Upper lobe of left lung (tissue), 6 donors: ENCODE data around the gene PAPPA. TPM values are rescaled to one million over a fixed set of nuclear protein-coding genes. Genes with fewer than 3 reads are reported as not detected.

Source experiments
- ATAC-seq, 2 donors: fragments of 200-7000 bp; cut with Tn5 transposase; one replicate each; pipeline ENCODE4 v1.9.1; 2022; ENCODE audit warnings: mild to moderate bottlenecking in 2 of 2, moderate library complexity in 2 of 2; ENCODE audit not compliant: low FRiP score in 2 of 2
- DNase-seq, 2 donors: peaks; one replicate each; pipeline ENCODE4 v3.0.0-alpha.2; 2019 to 2020
- H3K27ac ChIP-seq, 4 donors: fragments of 200-600 bp; sonication (generic); one replicate each; pipeline ENCODE4 v1.5.1; 2016 to 2019
- H3K27me3 ChIP-seq, 4 donors: fragments of 200-600 bp; sonication (generic); one replicate each; pipeline ENCODE4 v1.5.1; 2017 to 2019
- H3K36me3 ChIP-seq, 4 donors: fragments of 200-600 bp; sonication (generic); one replicate each; pipeline ENCODE4 v1.5.1; 2016 to 2019
- H3K4me1 ChIP-seq, 4 donors: fragments of 200-600 bp; sonication (generic); one replicate each; pipeline ENCODE4 v1.5.1; 2018 to 2019
- H3K4me3 ChIP-seq, 4 donors: fragments of 200-600 bp; sonication (generic); one replicate each; pipeline ENCODE4 v1.5.1; 2017 to 2019; ENCODE audit warnings: mild to moderate bottlenecking in 2 of 4, moderate library complexity in 1 of 4
- H3K9me3 ChIP-seq, 4 donors: fragments of 200-600 bp; sonication (generic); one replicate each; pipeline ENCODE4 v1.5.1; 2018 to 2019
- EP300 ChIP-seq, 4 donors: sonication (generic); formaldehyde crosslinking; IDR thresholded peaks; one replicate each; pipeline ENCODE4 v1.5.1; 2017; ENCODE audit warnings: antibody characterized with exemption in 4 of 4, control low read depth in 2 of 4
- POLR2A ChIP-seq, 4 donors: fragments of 450-650 bp; IDR thresholded peaks; one replicate each; pipeline ENCODE4 v1.5.1; 2016 to 2017; ENCODE audit warnings: antibody characterized with exemption in 4 of 4, mild to moderate bottlenecking in 2 of 4
- POLR2AphosphoS5 ChIP-seq, 2 donors: sonication (generic); formaldehyde crosslinking; IDR thresholded peaks; one replicate each; pipeline ENCODE4 v1.5.1; 2017; ENCODE audit warnings: antibody characterized with exemption in 2 of 2
- WGBS, 2 donors: methylation state at CpG; one replicate each; pipeline ENCODE4 v1.1.5; 2017 to 2018; 5-methylcytosine and 5-hydroxymethylcytosine counted together
- total RNA-seq, 6 donors: library from RNA; depleted of rRNA in 4 of 6; stranded (reverse); fragments of >200 nt in 4 of 6; gene quantifications; one replicate each; pipeline versions ENCODE4 v1.1.0 to v1.2.1, GENCODE V29; 2016 to 2021
- TF ChIP-seq, protein P1 (sequence below), 6 experiments: fragments of 450-650 bp in 4 of 6; fragments of 200-600 bp in 2 of 6; sonication (generic) in 2 of 6; IDR thresholded peaks; one replicate each; pipeline ENCODE4 v1.5.1; 2016 to 2019; ENCODE audit warnings: antibody characterized with exemption in 6 of 6
- donor health status: DM: no; HTN: no; CAD: no; lungs with moderate emphysema.
- donor health status: DM: no; HTN: yes; CAD: no; lungs with severe emphysema.

Gene PAPPA
- total RNA-seq, 6 donors from 2014 or later = 0.46 to 2.9 (median 1.1) TPM

DNA sequence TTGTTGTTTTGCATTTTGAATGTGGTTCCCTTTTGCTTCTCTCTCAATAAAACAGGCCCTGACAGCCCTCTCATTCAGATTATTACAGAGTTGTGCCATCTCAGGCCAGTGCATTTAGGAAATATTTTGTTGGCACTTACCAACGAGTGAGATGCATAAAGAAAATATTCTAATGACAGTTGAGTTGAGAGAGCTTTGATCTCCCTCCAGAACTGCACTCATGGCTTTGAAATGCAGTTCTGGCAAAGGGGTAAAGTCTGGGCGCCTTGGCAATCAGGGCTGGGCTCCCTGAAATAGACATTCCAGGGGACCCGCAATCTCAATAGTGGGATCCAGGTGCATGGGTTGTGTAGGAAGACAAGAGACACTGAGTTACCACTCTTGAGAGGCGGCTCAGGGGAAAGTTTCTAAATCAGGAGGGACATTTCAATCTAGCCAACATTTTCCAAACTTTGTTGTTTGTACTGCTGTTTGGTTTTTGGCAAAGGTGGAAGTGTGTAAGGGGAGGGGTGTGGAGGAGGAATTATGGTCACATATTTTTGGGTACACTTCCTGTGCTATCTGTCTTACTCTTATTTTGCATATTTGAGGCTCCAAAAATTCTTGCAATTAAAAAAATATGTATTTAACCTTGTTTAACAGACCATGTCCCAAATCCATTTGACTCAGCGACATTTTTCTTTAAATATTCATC is 48.8 kb downstream of the PAPPA start:
- WGBS, 2 donors = 57% methylated on average over 5 of the region's 5 CpGs
- no peaks in the 10 kb centered on the region for H3K27me3 ChIP-seq

DNA sequence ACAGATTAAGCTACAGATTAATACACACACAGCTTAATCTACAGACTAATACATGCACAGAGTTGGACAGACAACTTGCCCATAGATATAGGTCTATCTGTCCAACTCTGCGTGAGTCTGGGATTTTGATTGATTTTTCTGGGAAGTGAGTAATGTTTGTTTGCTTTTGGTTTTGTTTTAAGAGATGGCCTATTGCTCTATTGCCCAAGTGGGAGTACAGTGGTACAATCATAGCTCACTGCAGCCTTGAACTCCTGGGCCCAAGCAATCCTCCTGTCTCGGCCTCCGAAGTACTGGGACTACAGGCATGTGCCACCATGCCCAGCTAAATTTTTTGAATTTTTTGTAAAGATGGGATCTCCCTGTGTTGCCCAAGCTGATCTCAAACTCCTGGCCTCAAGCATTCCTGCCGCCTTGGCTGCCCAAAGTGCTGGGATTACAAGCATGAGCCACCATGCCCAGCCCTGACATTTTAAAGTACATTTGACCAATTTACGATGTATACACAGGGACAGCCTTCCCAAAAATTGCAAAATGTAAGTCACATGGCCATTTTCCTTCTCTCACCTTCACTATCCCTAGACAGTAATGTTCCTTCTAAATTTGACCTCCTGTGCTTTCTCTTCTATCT is 50.8 kb downstream of the PAPPA start:
- Histone ChIP-seq H3K4me3 (no peak overlapping the region), H3K36me3 (no peaks in the 10 kb centered on the region), H3K9me3 (no peaks in the 10 kb centered on the region), H3K27me3 (no peaks in the 10 kb centered on the region), H3K4me1 (no peaks in the 10 kb centered on the region), H3K27ac (no peak overlapping the region)
- 81 to 91% methylated on average over 5 of the region's 5 CpGs for WGBS, 2 donors
- no peak for DNase-seq
- ATAC-seq = no peak
- TF ChIP-seq EP300 (IDR thresholded peaks at IDR 0.05) (no peak), POLR2AphosphoS5 (IDR thresholded peaks at IDR 0.05) (no peak), POLR2A (IDR thresholded peaks at IDR 0.05) (no peak)
- TF ChIP-seq, protein P1, sequence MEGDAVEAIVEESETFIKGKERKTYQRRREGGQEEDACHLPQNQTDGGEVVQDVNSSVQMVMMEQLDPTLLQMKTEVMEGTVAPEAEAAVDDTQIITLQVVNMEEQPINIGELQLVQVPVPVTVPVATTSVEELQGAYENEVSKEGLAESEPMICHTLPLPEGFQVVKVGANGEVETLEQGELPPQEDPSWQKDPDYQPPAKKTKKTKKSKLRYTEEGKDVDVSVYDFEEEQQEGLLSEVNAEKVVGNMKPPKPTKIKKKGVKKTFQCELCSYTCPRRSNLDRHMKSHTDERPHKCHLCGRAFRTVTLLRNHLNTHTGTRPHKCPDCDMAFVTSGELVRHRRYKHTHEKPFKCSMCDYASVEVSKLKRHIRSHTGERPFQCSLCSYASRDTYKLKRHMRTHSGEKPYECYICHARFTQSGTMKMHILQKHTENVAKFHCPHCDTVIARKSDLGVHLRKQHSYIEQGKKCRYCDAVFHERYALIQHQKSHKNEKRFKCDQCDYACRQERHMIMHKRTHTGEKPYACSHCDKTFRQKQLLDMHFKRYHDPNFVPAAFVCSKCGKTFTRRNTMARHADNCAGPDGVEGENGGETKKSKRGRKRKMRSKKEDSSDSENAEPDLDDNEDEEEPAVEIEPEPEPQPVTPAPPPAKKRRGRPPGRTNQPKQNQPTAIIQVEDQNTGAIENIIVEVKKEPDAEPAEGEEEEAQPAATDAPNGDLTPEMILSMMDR (IDR thresholded peaks at IDR 0.05) = no peak

More for the DNA sequence above, 48.8 kb downstream of the PAPPA start:
- no peak overlapping the region for H3K4me3 ChIP-seq
- H3K27ac ChIP-seq = no peak overlapping the region
- DNase-seq (no peak), ATAC-seq (no peak)
- H3K9me3 ChIP-seq = no peaks in the 10 kb centered on the region
- H3K4me1 ChIP-seq = no peaks in the 10 kb centered on the region
- H3K36me3 ChIP-seq = no peaks in the 10 kb centered on the region
- TF ChIP-seq, protein P1 (IDR thresholded peaks at IDR 0.05) = no peak
- TF ChIP-seq POLR2AphosphoS5 (IDR thresholded peaks at IDR 0.05) (no peak), POLR2A (IDR thresholded peaks at IDR 0.05) (no peak), EP300 (IDR thresholded peaks at IDR 0.05) (no peak)

DNA sequence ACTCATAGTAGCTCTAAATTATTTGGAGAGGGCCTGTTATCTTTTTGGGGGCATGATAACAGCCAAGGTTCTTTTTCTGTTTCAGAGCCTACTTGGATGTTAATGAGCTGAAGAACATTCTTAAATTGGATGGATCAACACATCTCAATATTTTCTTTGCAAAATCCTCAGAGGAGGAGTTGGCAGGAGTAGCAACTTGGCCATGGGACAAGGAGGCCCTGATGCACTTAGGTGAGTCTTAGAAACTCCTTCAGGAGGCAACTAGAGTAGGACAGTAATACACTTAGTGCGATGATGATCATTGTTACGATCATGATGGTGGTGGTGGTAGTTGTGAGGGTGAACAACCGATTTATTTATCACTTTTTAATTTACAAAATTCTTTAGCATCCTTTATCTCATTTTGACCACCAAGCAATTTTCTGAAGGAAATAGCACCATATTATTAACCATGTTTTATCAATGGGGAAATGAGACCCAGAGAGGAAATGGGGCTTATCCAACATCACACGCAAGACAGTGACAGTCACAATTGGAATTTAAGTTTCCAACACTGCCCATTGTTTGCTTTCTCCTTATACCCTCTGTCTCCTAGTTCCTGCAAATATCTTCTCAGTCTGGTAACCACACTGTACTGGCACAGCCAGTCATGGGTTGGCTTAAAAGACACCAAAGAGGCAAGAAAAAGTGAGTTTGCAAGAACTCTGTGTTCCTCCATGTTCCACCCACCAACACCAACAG is 54.0 kb downstream of the PAPPA start:
- TF ChIP-seq POLR2AphosphoS5 (IDR thresholded peaks at IDR 0.05) (no peak), POLR2A (IDR thresholded peaks at IDR 0.05) (no peak), EP300 (IDR thresholded peaks at IDR 0.05) (no peak)
- TF ChIP-seq, protein P1 (IDR thresholded peaks at IDR 0.05) = no peak
- Histone ChIP-seq H3K9me3 (no peaks in the 10 kb centered on the region), H3K27ac (no peak overlapping the region), H3K4me1 (no peaks in the 10 kb centered on the region), H3K36me3 (no peaks in the 10 kb centered on the region), H3K27me3 (no peaks in the 10 kb centered on the region), H3K4me3 (no peak overlapping the region)
- ATAC-seq (no peak), DNase-seq (no peak)
- WGBS, 2 donors = 81 to 91% methylated on average over 4 of the region's 4 CpGs

DNA sequence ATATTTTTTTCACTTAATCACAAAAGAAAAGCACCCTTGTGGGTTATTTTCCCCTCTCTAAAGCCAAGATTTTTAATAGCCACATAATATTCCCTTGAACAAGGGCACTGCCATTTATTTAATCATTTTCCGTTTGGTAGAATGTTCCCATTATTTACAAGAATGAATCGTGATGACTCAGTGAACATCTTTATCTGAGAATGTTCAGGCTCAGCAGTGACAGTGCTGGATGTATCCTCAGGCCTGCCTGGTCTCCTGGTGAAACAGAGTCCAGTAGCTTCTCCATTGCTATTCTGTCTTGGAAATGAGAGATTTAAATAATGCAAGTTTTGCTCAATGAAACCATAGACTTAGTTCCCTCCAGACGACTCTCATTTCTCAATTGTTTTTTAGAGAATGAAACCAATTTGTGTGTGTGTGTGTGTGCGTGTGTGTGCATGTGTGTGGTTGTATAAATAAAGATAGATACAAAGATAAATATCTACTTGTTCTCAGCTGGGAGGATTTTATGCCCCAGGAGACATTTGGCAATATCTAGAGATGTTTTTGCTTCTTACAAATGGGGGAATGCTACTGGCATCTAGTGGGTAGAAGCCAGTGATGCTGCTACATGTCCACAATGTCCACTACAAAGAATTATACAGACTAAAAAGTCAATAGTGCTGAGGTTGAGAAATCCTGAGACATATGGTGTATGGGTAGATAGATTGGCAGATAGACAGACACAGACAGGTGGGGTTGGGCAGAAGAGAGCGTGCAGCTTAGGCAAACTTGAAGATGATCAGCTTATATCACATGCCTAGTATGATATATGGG is 55.0 kb downstream of the PAPPA start:
- Histone ChIP-seq H3K36me3 (no peaks in the 10 kb centered on the region), H3K4me1 (no peaks in the 10 kb centered on the region), H3K27me3 (no peaks in the 10 kb centered on the region), H3K9me3 (no peaks in the 10 kb centered on the region), H3K4me3 (no peak overlapping the region), H3K27ac (no peak overlapping the region)
- WGBS, 2 donors = 77 to 86% methylated on average over 5 of the region's 5 CpGs
- no peak for DNase-seq
- ATAC-seq = no peak
- TF ChIP-seq EP300 (IDR thresholded peaks at IDR 0.05) (no peak), POLR2AphosphoS5 (IDR thresholded peaks at IDR 0.05) (no peak), POLR2A (IDR thresholded peaks at IDR 0.05) (no peak)
- TF ChIP-seq, protein P1 (IDR thresholded peaks at IDR 0.05) = no peak
